Activated B cell treated with CpG ODN at 0.5 μM for 24 hours (primary cell): ENCODE measurements around the gene MS4A13. TPM values are rescaled to one million over a fixed set of nuclear protein-coding genes. Genes with fewer than 3 reads are reported as not detected.

Experiments used
- ATAC-seq: fragments of 200-7000 bp; cut with Tn5 transposase; one replicate; pipeline ENCODE4 v1.10.0; 2021; ENCODE audit warnings: low read depth, mild to moderate bottlenecking, moderate library complexity
- CTCF ChIA-PET: fragments of 350-600 bp; sonication (Branson Sonifier 250); formaldehyde crosslinking; loops from one replicate; lab custom pipeline; 2021; ENCODE audit warnings: antibody characterized with exemption; lab: Charles Lee
- POLR2A ChIA-PET: fragments of 350-600 bp; sonication (Branson Sonifier 250); formaldehyde crosslinking; loops from one replicate; lab custom pipeline; 2021; ENCODE audit warnings: antibody characterized with exemption; lab: Charles Lee
- DNase-seq: peaks from one replicate; pipeline ENCODE4 v3.0.0; 2022
- H3K27ac Mint-ChIP-seq: one replicate; pipeline ENCODE4 v1.8.0; 2020; ENCODE audit warnings: mixed read lengths
- H3K27me3 Mint-ChIP-seq: one replicate; pipeline ENCODE4 v1.8.0; 2021; ENCODE audit warnings: mixed read lengths
- H3K36me3 Mint-ChIP-seq: one replicate; pipeline ENCODE4 v1.8.0; 2021; ENCODE audit warnings: low read depth, mixed read lengths
- H3K4me1 Mint-ChIP-seq: one replicate; pipeline ENCODE4 v1.8.0; 2021; ENCODE audit warnings: mixed read lengths
- H3K4me3 Mint-ChIP-seq: one replicate; pipeline ENCODE4 v1.8.0; 2020; ENCODE audit warnings: mild to moderate bottlenecking, mixed read lengths
- H3K9me3 Mint-ChIP-seq: one replicate; pipeline ENCODE4 v1.8.0; 2020; ENCODE audit warnings: mixed read lengths
- intact Hi-C: fragments of 100-400 bp; cut with micrococcal nuclease; formaldehyde crosslinking; loops from one replicate; pipeline ENCODE4 v1.15.1; 2024
- total RNA-seq: library from RNA; stranded (reverse); gene quantifications from 2 replicates; pipeline ENCODE4 v1.2.3, GENCODE V29; 2022
- TF ChIP-seq, protein P1 (sequence below): fragments of 200-600 bp; IDR thresholded peaks from one replicate; pipeline ENCODE4 v1.8.0; 2022; ENCODE audit warnings: antibody characterized with exemption, mild to moderate bottlenecking

MS4A13 gene
- total RNA-seq, 1 donor from 2014 or later: not detected

DNA sequence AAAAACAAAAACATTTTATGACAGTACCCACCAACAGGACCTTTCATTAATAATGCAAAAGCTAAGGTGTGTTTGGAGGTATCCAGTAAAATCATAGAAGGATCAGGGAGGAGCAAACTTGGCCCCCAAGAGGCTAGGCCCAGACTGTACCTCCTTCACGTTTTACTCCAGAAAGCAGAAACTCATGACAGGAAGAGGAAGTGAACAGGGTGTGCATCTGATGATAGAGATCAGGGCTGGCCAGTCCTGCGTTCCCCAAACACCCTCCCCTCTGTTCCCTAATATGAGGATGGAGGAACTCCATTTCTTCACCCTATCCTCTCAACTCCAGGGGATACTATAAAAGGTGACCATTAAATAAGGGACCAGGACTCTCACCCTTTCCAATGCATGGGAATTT, 32.8 kb upstream of the MS4A13 start:
- intact Hi-C loops: loop anchor here (10.0 kb wide), 1 partner anchor 282 kb away; no protein-coding TSS in a partner anchor
- Mint-ChIP-seq H3K27me3 (no peaks in the 10 kb centered on the region), H3K27ac (peak overlapping the region; percentile 90), H3K4me3 (peak overlapping the region; percentile 65), H3K36me3 (no peaks in the 10 kb centered on the region), H3K4me1 (peaks cover 88% of the 10 kb centered on the region), H3K9me3 (peaks cover 2% of the 10 kb centered on the region)
- ATAC-seq (peak; percentile 65), DNase-seq (no peak)
- CTCF ChIA-PET: interaction anchor here (1.6 to 4.0 kb wide), 4 partner anchors 25 to 217 kb away, joined by 3 to 80 read pairs (median 8); no protein-coding TSS in a partner anchor
- POLR2A ChIA-PET: interaction anchor here (1.4 to 4.5 kb wide), 4 partner anchors 11 to 117 kb away, joined by 5 to 101 read pairs (median 53); partner anchors contain the start of gene MS4A1
- TF ChIP-seq, protein P1, sequence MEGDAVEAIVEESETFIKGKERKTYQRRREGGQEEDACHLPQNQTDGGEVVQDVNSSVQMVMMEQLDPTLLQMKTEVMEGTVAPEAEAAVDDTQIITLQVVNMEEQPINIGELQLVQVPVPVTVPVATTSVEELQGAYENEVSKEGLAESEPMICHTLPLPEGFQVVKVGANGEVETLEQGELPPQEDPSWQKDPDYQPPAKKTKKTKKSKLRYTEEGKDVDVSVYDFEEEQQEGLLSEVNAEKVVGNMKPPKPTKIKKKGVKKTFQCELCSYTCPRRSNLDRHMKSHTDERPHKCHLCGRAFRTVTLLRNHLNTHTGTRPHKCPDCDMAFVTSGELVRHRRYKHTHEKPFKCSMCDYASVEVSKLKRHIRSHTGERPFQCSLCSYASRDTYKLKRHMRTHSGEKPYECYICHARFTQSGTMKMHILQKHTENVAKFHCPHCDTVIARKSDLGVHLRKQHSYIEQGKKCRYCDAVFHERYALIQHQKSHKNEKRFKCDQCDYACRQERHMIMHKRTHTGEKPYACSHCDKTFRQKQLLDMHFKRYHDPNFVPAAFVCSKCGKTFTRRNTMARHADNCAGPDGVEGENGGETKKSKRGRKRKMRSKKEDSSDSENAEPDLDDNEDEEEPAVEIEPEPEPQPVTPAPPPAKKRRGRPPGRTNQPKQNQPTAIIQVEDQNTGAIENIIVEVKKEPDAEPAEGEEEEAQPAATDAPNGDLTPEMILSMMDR: no peak

- ATAC-seq: peak; percentile 95
- Mint-ChIP-seq H3K4me3 (peak overlapping the region; percentile 42), H3K9me3 (no peaks in the 10 kb centered on the region), H3K27ac (peak overlapping the region; percentile 63), H3K36me3 (no peaks in the 10 kb centered on the region), H3K27me3 (no peaks in the 10 kb centered on the region), H3K4me1 (peaks cover 55% of the 10 kb centered on the region)
- peak; percentile 40 for DNase-seq
- CTCF ChIA-PET: interaction anchor here (0.9 to 4.0 kb wide), 13 partner anchors 10 to 218 kb away, joined by 3 to 80 read pairs (median 9); partner anchors contain the start of gene MS4A1
- TF ChIP-seq, protein P1: peak; percentile 44
- intact Hi-C loops: loop anchor here (1.0 to 10.0 kb wide), 9 partner anchors 9 to 279 kb away; partner anchors contain the start of gene MS4A1
- POLR2A ChIA-PET: interaction anchor here (0.6 to 4.5 kb wide), 8 partner anchors 9 to 177 kb away, joined by 3 to 101 read pairs (median 8); partner anchors contain the start of gene MS4A1
Observed at GRCh38 chr11:60485987-60486386, 29.2 kb upstream of the MS4A13 start.

DNA sequence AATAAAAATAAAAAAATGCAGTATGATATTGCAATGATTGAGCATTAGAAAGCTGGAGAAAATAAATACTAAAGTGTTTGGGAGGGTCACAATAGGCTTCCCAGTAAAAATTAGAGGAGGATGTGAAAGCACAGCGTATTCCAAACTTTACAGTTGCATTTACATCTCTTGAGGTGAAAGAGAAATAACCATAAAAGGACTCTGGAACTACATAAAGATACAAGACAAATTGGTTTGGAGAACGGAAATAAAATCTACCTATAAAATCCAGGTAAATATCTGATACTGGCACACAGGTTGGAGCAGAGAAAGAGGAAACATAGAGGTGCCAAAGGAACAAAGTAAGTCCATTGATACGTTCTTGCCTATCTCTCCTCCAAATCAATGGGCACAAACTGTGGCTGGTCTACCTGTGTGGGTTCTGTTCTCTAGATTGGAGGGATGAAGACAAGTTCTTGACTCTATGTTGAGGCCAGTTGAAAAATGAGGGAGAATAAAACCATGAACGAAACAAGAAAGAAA, 22.6 kb upstream of the MS4A13 start, which contains the start of gene MS4A12:
TSS of gene MS4A12 (plus strand) at position 291 of the 522 bp plus-strand sequence. CDS start 4,541 bp downstream, outside the sequence.
- DNase-seq: no peak
- TF ChIP-seq, protein P1: no peak
- Mint-ChIP-seq H3K9me3 (no peaks in the 10 kb centered on the region), H3K36me3 (no peaks in the 10 kb centered on the region), H3K4me3 (no peak within 1 kb of the TSS), H3K27me3 (no peaks in the 10 kb centered on the region), H3K27ac (no peak within 1 kb of the TSS), H3K4me1 (peaks cover 8% of the 10 kb centered on the region)
- ChIA-PET CTCF (no interaction called here), POLR2A (interaction anchor here (0.9 kb wide), 1 partner anchor 15 kb away, joined by 3 read pairs; no protein-coding TSS in a partner anchor)
- intact Hi-C loops: no loop called here
- no peak for ATAC-seq

- Mint-ChIP-seq H3K36me3 (no peaks in the 10 kb centered on the region), H3K9me3 (no peaks in the 10 kb centered on the region), H3K4me3 (no peak overlapping the region), H3K27ac (no peak overlapping the region), H3K4me1 (peaks cover 17% of the 10 kb centered on the region), H3K27me3 (no peaks in the 10 kb centered on the region)
- TF ChIP-seq, protein P1: no peak
- POLR2A ChIA-PET: no interaction called here
- intact Hi-C loops: no loop called here
- no peak for ATAC-seq
- CTCF ChIA-PET: no interaction called here
- DNase-seq: no peak
Observed at GRCh38 chr11:60493454-60493853, 21.7 kb upstream of the MS4A13 start.

- TF ChIP-seq, protein P1: no peak
- no peaks in the 10 kb centered on the region for H3K36me3 Mint-ChIP-seq
- ChIA-PET POLR2A (interaction anchor here (0.6 to 1.5 kb wide), 5 partner anchors 27 to 135 kb away, joined by 3 to 5 read pairs (median 3); partner anchors contain the start of gene MS4A1), CTCF (interaction anchor here (1.3 to 2.1 kb wide), 4 partner anchors 10 to 233 kb away, joined by 3 to 8 read pairs (median 6); no protein-coding TSS in a partner anchor)
- H3K27ac Mint-ChIP-seq: peak overlapping the region; percentile 89
- intact Hi-C loops: loop anchor here (2.0 kb wide), 2 partner anchors 16 to 72 kb away; partner anchors contain the start of gene MS4A13
- no peaks in the 10 kb centered on the region for H3K27me3 Mint-ChIP-seq
- ATAC-seq (peak; percentile 31), DNase-seq (no peak)
- no peaks in the 10 kb centered on the region for H3K9me3 Mint-ChIP-seq
- H3K4me1 Mint-ChIP-seq: peaks cover 43% of the 10 kb centered on the region
- H3K4me3 Mint-ChIP-seq: peak overlapping the region; percentile 56
Observed at GRCh38 chr11:60498399-60498798, 16.8 kb upstream of the MS4A13 start.
